IPS-18a (cell line): ENCODE measurements around the gene CTBS.
"Not testable (repeated sequence)": the region's sequence is repeated elsewhere in the genome, so short reads cannot be mapped to it uniquely, and the experiment has no call there.

Source experiments
- H3K27ac ChIP-seq: one replicate; pipeline ENCODE4 v1.5.1; 2013; ENCODE audit warnings: low read length
- H3K27me3 ChIP-seq: one replicate; pipeline ENCODE4 v1.6.1; 2013; ENCODE audit warnings: mild to moderate bottlenecking, low read length; ENCODE audit not compliant: control insufficient read depth, insufficient read depth
- H3K36me3 ChIP-seq: one replicate; pipeline ENCODE4 v1.6.1; 2013; ENCODE audit warnings: low read depth, low read length; ENCODE audit not compliant: control insufficient read depth
- H3K4me1 ChIP-seq: one replicate; pipeline ENCODE4 v1.6.1; 2013; ENCODE audit warnings: low read depth, low read length; ENCODE audit not compliant: control insufficient read depth
- H3K4me3 ChIP-seq: one replicate; pipeline ENCODE4 v1.5.1; 2013; ENCODE audit warnings: low read length
- H3K9ac ChIP-seq: one replicate; pipeline ENCODE4 v1.6.1; 2013; ENCODE audit warnings: mild to moderate bottlenecking, low read length, moderate library complexity
- H3K9me3 ChIP-seq: one replicate; pipeline ENCODE4 v1.6.1; 2013; ENCODE audit warnings: low read depth, low read length; ENCODE audit not compliant: control insufficient read depth

Gene CTBS

DNA sequence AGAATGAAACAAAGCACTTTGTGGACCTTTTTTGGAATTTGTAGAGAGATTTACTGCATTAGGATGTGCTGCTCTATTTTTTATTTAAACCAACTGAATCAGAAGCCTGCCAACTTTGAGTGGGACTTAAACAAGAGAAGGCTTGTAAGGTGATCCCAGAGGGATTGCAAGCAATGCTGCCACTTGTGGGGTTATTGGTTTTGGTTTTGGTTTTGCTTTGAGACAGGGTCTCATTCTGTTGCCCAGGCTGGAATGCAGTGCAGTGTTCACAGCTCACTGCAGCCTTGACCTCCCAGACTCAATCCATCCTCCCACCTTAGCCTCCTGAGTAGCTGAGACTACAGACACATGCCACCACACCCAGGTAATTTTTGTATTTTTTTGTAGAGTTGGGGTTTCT, 35.6 kb downstream of the CTBS start:
- no peaks in the 10 kb centered on the region for H3K4me1 ChIP-seq
- H3K9ac ChIP-seq: no peak overlapping the region
- no peaks in the 10 kb centered on the region for H3K9me3 ChIP-seq
- no peaks in the 10 kb centered on the region for H3K27me3 ChIP-seq
- H3K27ac ChIP-seq: no peak overlapping the region
- H3K4me3 ChIP-seq: no peak overlapping the region
- H3K36me3 ChIP-seq: no peaks in the 10 kb centered on the region

GRCh38 chr1:84525779-84526178, 48.5 kb downstream of the CTBS start:
- Histone ChIP-seq H3K4me3 (no peak overlapping the region), H3K9me3 (peaks cover 5% of the 10 kb centered on the region), H3K4me1 (no peaks in the 10 kb centered on the region), H3K27ac (no peak overlapping the region), H3K36me3 (no peaks in the 10 kb centered on the region), H3K9ac (no peak overlapping the region), H3K27me3 (no peaks in the 10 kb centered on the region)

GRCh38 chr1:84524590-84524989, 49.6 kb downstream of the CTBS start:
- no peak overlapping the region for H3K27ac ChIP-seq
- H3K4me1 ChIP-seq: no peaks in the 10 kb centered on the region
- H3K4me3 ChIP-seq: no peak overlapping the region
- no peaks in the 10 kb centered on the region for H3K27me3 ChIP-seq
- no peaks in the 10 kb centered on the region for H3K36me3 ChIP-seq
- H3K9me3 ChIP-seq: peaks cover 5% of the 10 kb centered on the region
- H3K9ac ChIP-seq: no peak overlapping the region

GRCh38 chr1:84510668-84511067, 63.6 kb downstream of the CTBS start:
- no peak overlapping the region for H3K4me3 ChIP-seq
- H3K27ac ChIP-seq: no peak overlapping the region
- no peak overlapping the region for H3K9ac ChIP-seq
- no peaks in the 10 kb centered on the region for H3K36me3 ChIP-seq
- H3K4me1 ChIP-seq: peaks cover 9% of the 10 kb centered on the region
- H3K9me3 ChIP-seq: peaks cover 3% of the 10 kb centered on the region
- no peaks in the 10 kb centered on the region for H3K27me3 ChIP-seq

- H3K9ac ChIP-seq: no peak overlapping the region
- no peaks in the 10 kb centered on the region for H3K36me3 ChIP-seq
- H3K9me3 ChIP-seq: peaks cover 3% of the 10 kb centered on the region
- H3K4me1 ChIP-seq: peaks cover 9% of the 10 kb centered on the region
- H3K27me3 ChIP-seq: peaks cover 2% of the 10 kb centered on the region
- H3K4me3 ChIP-seq: no peak overlapping the region
- no peak overlapping the region for H3K27ac ChIP-seq
These were observed 64.1 kb downstream of the CTBS start for GRCh38 chr1:84510165-84510564.

DNA sequence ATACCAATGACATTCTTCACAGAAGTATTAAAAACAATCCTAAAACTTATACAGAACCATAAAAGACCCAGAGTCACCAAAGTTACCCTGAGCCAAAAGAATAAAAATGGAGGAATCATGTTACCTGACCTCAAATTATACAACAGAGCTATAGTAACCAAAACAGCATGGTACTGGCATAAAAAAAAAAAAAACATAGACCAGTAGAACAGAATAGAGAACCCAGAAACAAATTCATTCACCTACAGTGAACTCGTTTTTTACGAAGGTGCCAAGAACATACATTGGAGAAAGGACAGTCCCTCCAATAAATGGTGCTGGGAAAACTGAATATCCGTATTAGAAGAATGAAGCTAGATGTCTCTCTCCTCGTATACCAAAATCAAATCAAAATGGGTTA, 65.2 kb downstream of the CTBS start:
- peaks cover 3% of the 10 kb centered on the region for H3K9me3 ChIP-seq
- no peak overlapping the region for H3K27ac ChIP-seq
- peaks cover 17% of the 10 kb centered on the region for H3K4me1 ChIP-seq
- no peak overlapping the region for H3K4me3 ChIP-seq
- H3K27me3 ChIP-seq: peaks cover 8% of the 10 kb centered on the region
- no peaks in the 10 kb centered on the region for H3K36me3 ChIP-seq
- no peak overlapping the region for H3K9ac ChIP-seq

- H3K9ac ChIP-seq: no peak overlapping the region
- H3K9me3 ChIP-seq: peaks cover 3% of the 10 kb centered on the region
- H3K27me3 ChIP-seq: peaks cover 8% of the 10 kb centered on the region
- H3K27ac ChIP-seq: no peak overlapping the region
- peaks cover 22% of the 10 kb centered on the region for H3K4me1 ChIP-seq
- H3K36me3 ChIP-seq: no peaks in the 10 kb centered on the region
- H3K4me3 ChIP-seq: no peak overlapping the region
These were observed 65.7 kb downstream of the CTBS start for GRCh38 chr1:84508510-84508909.

GRCh38 chr1:84507887-84508286, 66.4 kb downstream of the CTBS start:
- not testable (repeated sequence) for H3K27ac ChIP-seq, H3K4me3 ChIP-seq

GRCh38 chr1:84506729-84507453, 67.3 kb downstream of the CTBS start:
- Histone ChIP-seq H3K9ac (peak overlapping the region; percentile 80), H3K27ac (no peak overlapping the region)

More at GRCh38 chr1:84507887-84508286, 66.4 kb downstream of the CTBS start:
- not testable (repeated sequence) for H3K36me3 ChIP-seq, H3K9ac ChIP-seq, H3K9me3 ChIP-seq, H3K27me3 ChIP-seq
- peaks cover 27% of the 10 kb centered on the region for H3K4me1 ChIP-seq

DNA sequence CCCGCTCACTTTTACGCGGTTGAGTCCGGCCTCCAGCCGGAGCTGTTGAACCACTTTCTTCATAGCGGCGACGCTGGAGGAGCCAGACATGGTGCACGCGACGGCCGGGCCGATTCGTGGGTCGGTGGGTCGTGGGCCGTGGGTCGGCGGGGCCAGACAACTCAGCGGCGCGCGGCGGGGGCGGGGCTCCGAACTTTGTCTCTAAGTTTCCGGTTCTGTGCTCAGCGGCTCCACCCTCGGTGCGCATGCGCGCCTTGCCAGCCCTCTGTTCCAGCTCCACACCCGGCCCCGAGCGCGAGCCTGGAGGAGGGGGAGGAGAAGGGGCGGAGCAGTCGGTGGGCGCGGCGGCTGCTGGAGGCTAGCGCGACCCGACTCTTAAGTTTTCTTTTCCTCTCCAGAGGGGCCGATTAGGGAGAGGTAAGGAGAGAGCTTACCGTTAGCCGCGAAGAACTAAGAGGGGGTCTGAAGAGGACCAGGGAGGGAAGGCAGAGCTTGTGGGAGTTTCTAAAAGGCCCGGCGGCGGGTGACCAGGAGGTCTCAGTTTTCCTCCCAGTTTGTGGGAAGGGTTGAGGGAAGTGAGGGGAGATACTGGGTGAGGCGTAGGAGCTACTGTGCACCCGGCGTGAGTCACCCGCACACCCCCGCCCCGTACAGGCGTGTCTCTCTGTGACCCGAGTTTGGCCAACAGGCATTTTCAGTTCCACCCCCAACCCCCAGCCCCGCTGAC, 68.1 kb downstream of the CTBS start, which contains the start of the genes GNG5 and SPATA1:
TSS of gene GNG5 (minus strand) at position 580 of the 727 bp plus-strand sequence. CDS start at position 90, 490 bp downstream.
TSS of gene SPATA1 (plus strand) at position 385 of the 727 bp plus-strand sequence. CDS start 9,974 bp downstream, outside the sequence.
- peaks cover 31% of the 10 kb centered on the region for H3K4me1 ChIP-seq
- peaks cover 3% of the 10 kb centered on the region for H3K9me3 ChIP-seq
- H3K27me3 ChIP-seq: peaks cover 8% of the 10 kb centered on the region
- H3K9ac ChIP-seq: peak within 1 kb of the TSS; percentile 80
- H3K36me3 ChIP-seq: peaks cover 3% of the 10 kb centered on the region
- peak within 1 kb of the TSS; percentile 93 for H3K4me3 ChIP-seq
- peak within 1 kb of the TSS; percentile 13 for H3K27ac ChIP-seq

More at GRCh38 chr1:84506729-84507453, 67.3 kb downstream of the CTBS start:
- peak overlapping the region; percentile 93 for H3K4me3 ChIP-seq
- H3K27me3 ChIP-seq: peaks cover 8% of the 10 kb centered on the region
- no peaks in the 10 kb centered on the region for H3K36me3 ChIP-seq
- peaks cover 3% of the 10 kb centered on the region for H3K9me3 ChIP-seq
- H3K4me1 ChIP-seq: peaks cover 27% of the 10 kb centered on the region

- H3K27me3 ChIP-seq: peaks cover 8% of the 10 kb centered on the region
- H3K9me3 ChIP-seq: peaks cover 3% of the 10 kb centered on the region
- H3K27ac ChIP-seq: no peak overlapping the region
- H3K4me1 ChIP-seq: peaks cover 33% of the 10 kb centered on the region
- H3K4me3 ChIP-seq: peak overlapping the region; percentile 93
- peak overlapping the region; percentile 80 for H3K9ac ChIP-seq
- H3K36me3 ChIP-seq: peaks cover 6% of the 10 kb centered on the region
These were observed 68.7 kb downstream of the CTBS start for GRCh38 chr1:84505493-84506001.
